ENCODE data around the gene LYPD6.

The LYPD6 gene

GRCh38 chr2:149507974-149508373 is 177.6 kb downstream of the LYPD6 start:
- no peak for DNase-seq (ENCODE audit: low read depth in 2 of 2)

GRCh38 chr2:149513461-149513860 is 183.1 kb downstream of the LYPD6 start:
- DNase-seq (ENCODE audit: low read depth in 2 of 2) = no peak

All from stimulated activated CD8-positive, alpha-beta memory T cell treated with anti-CD3 and anti-CD28 coated beads, Interleukin-15, amount 100 ng/mL, for 4 hours (primary cell).